T-helper 9 cell (primary cell): ENCODE results near the gene MBTPS2.
"Not testable (repeated sequence)": the region's sequence is repeated elsewhere in the genome, so short reads cannot be mapped to it uniquely, and the experiment has no call there.

Source experiments
- DNase-seq: peaks from one replicate; pipeline ENCODE4 v3.0.0-alpha.2; 2020

MBTPS2 gene

GRCh38 chrX:21863241-21863640 is 23.8 kb downstream of the MBTPS2 start:
- no peak for DNase-seq

- no peak for DNase-seq
Measured at GRCh38 chrX:21865436-21865835, 26.0 kb downstream of the MBTPS2 start.

GRCh38 chrX:21870494-21870893 is 31.1 kb downstream of the MBTPS2 start:
- no peak for DNase-seq

GRCh38 chrX:21873063-21873775 is 33.8 kb downstream of the MBTPS2 start:
- DNase-seq: no peak

- not testable (repeated sequence) for DNase-seq
Measured at GRCh38 chrX:21874182-21874581, 34.8 kb downstream of the MBTPS2 start.

GRCh38 chrX:21875013-21875412 is 35.6 kb downstream of the MBTPS2 start:
- DNase-seq: no peak

- no peak for DNase-seq
Measured at GRCh38 chrX:21881881-21882574, 42.6 kb downstream of the MBTPS2 start.

GRCh38 chrX:21883258-21883657 is 43.8 kb downstream of the MBTPS2 start:
- no peak for DNase-seq

GRCh38 chrX:21885568-21885967 is 46.2 kb downstream of the MBTPS2 start:
- no peak for DNase-seq

- DNase-seq: no peak
Measured at GRCh38 chrX:21905313-21905712, 65.9 kb downstream of the MBTPS2 start.

GRCh38 chrX:21905953-21906352 is 66.5 kb downstream of the MBTPS2 start:
- DNase-seq: no peak

- no peak for DNase-seq
Measured at GRCh38 chrX:21907260-21907659, 67.8 kb downstream of the MBTPS2 start.

- DNase-seq: no peak
Measured at GRCh38 chrX:21911481-21911880, 72.1 kb downstream of the MBTPS2 start.

- DNase-seq: no peak
Measured at GRCh38 chrX:21912220-21912619, 72.8 kb downstream of the MBTPS2 start.

GRCh38 chrX:21912989-21913388 is 73.6 kb downstream of the MBTPS2 start:
- no peak for DNase-seq

GRCh38 chrX:21926116-21926515 is 86.7 kb downstream of the MBTPS2 start:
- no peak for DNase-seq

GRCh38 chrX:21926527-21927278 is 87.3 kb downstream of the MBTPS2 start:
- no peak for DNase-seq

GRCh38 chrX:21929209-21929608 is 89.8 kb downstream of the MBTPS2 start:
- DNase-seq: no peak

- no peak for DNase-seq
Measured at GRCh38 chrX:21930986-21931385, 91.6 kb downstream of the MBTPS2 start.

GRCh38 chrX:21932292-21933002 is 93.0 kb downstream of the MBTPS2 start:
- no peak for DNase-seq

- no peak for DNase-seq
Measured at GRCh38 chrX:21933077-21933476, 93.7 kb downstream of the MBTPS2 start.

- no peak for DNase-seq
Measured at GRCh38 chrX:21934414-21934813, 95.0 kb downstream of the MBTPS2 start.
